GM12878 (cell line): ENCODE measurements around the gene MAPK9. TPM values are rescaled to one million over a fixed set of nuclear protein-coding genes. Genes with fewer than 3 reads are reported as not detected.

ENCODE experiments used
- ATAC-seq: fragments of 200-7000 bp; cut with Tn5 transposase; 3 replicates; pipeline ENCODE4 v1.9.1; 2020; ENCODE audit warnings: mild to moderate bottlenecking, moderate library complexity
- BruUV-seq: library from RNA; stranded (reverse); fragments of 400-500 nt; replicated peaks from 2 replicates; lab custom pipeline; 2021; lab: Mats Ljungman, UMichigan
- CTCF ChIA-PET: fragments of 300-600 bp; sonication (Branson Sonifier 250); formaldehyde crosslinking; extraction: SDS; loops from one replicate; lab custom pipeline; 2021; ENCODE audit warnings: inconsistent platforms; lab: Yijun Ruan, JAX
- POLR2A ChIA-PET: fragments of 350-600 bp; formaldehyde crosslinking; extraction: SDS; loops from one replicate; lab custom pipeline; 2021; ENCODE audit warnings: inconsistent platforms; lab: Charles Lee
- RAD21 ChIA-PET: fragments of 300-600 bp; sonication (Branson Sonifier 250); formaldehyde crosslinking; loops from one replicate; lab custom pipeline; 2023; ENCODE audit warnings: antibody characterized with exemption; ENCODE audit not compliant: unreplicated experiment; lab: Charles Lee
- SMC1A ChIA-PET: fragments of 300-600 bp; sonication (Branson Sonifier 250); formaldehyde crosslinking; loops from one replicate; lab custom pipeline; 2023; ENCODE audit not compliant: unreplicated experiment, uncharacterized antibody; lab: Charles Lee
- DNase-seq: peaks from one replicate; pipeline ENCODE4 v3.0.0-alpha.2; 2011; ENCODE audit warnings: low read depth, low spot score
- FAIRE-seq: peaks from 3 replicates; lab custom pipeline; 2011; peaks lifted over from hg19 to GRCh38; lab: Jason Lieb, UNC
- H2AFZ ChIP-seq: 2 replicates; pipeline ENCODE4 v1.6.0; 2011; ENCODE audit warnings: low read depth, low read length, control low read depth; ENCODE audit not compliant: control insufficient read depth
- H3K27ac ChIP-seq: 2 replicates; pipeline ENCODE4 v1.5.1; 2011; ENCODE audit warnings: control low read depth; ENCODE audit not compliant: control insufficient read depth, insufficient read depth
- H3K27me3 ChIP-seq, 2 experiments: replicated peaks in 1 of 2; 2 replicates each; pipeline versions ENCODE4 v1.6.0 to v1.6.1; 2011; ENCODE audit warnings: low read length in 1 of 2; ENCODE audit not compliant: control insufficient read depth in 2 of 2, insufficient read depth in 2 of 2
- H3K36me3 ChIP-seq, 2 experiments: 2 replicates each; pipeline ENCODE4 v1.5.1; 2011; ENCODE audit warnings: low read length in 1 of 2; ENCODE audit not compliant: control insufficient read depth in 2 of 2, insufficient read depth in 2 of 2
- H3K4me1 ChIP-seq: 2 replicates; pipeline ENCODE4 v1.6.1; 2011; ENCODE audit warnings: mild to moderate bottlenecking, low read length, moderate library complexity, mixed read lengths; ENCODE audit not compliant: control insufficient read depth, insufficient read depth
- H3K4me2 ChIP-seq: 2 replicates; pipeline ENCODE4 v1.6.0; 2011; ENCODE audit warnings: control low read depth; ENCODE audit not compliant: control insufficient read depth, insufficient read depth
- H3K4me3 ChIP-seq: fragments of 200-600 bp; sonication (generic); 2 replicates; pipeline ENCODE4 v1.5.1; 2016
- H3K79me2 ChIP-seq: 2 replicates; pipeline ENCODE4 v1.6.0; 2011; ENCODE audit warnings: low read length; ENCODE audit not compliant: control insufficient read depth, insufficient read depth
- H3K9ac ChIP-seq: 2 replicates; pipeline ENCODE4 v1.8.0; 2011; ENCODE audit warnings: low read length, control low read depth, mixed read lengths; ENCODE audit not compliant: control insufficient read depth, insufficient read depth
- H3K9me3 ChIP-seq: replicated peaks from 3 replicates; pipeline ENCODE4 v1.5.1; 2011; ENCODE audit warnings: mild to moderate bottlenecking, low read length; ENCODE audit not compliant: control insufficient read depth, insufficient read depth
- H4K20me1 ChIP-seq: 2 replicates; pipeline ENCODE4 v1.6.0; 2011; ENCODE audit not compliant: control insufficient read depth, insufficient read depth
- EP300 ChIP-seq, 2 experiments: fragments of 150-350 bp in 1 of 2; IDR thresholded peaks; 2 replicates each; pipeline ENCODE4 v1.6.1; 2011 to 2012; ENCODE audit warnings: low read depth in 2 of 2, low read length in 2 of 2, borderline replicate concordance in 1 of 2, improper control_type of control experiment in 1 of 2, inconsistent platforms in 1 of 2; ENCODE audit not compliant: control insufficient read depth in 1 of 2
- HDGF ChIP-seq: fragments of 450-650 bp; IDR thresholded peaks from 2 replicates; pipeline ENCODE4 v1.6.1; 2016; ENCODE audit warnings: antibody characterized with exemption
- IKZF2 ChIP-seq, 2 experiments: fragments of 450-650 bp; IDR thresholded peaks; 2 replicates each; pipeline ENCODE4 v1.6.1; 2017; ENCODE audit warnings: mild to moderate bottlenecking in 2 of 2, moderate library complexity in 2 of 2
- JUND ChIP-seq: IDR thresholded peaks from 2 replicates; pipeline ENCODE4 v1.6.1; 2012; ENCODE audit warnings: low read depth, mild to moderate bottlenecking, low read length, improper control_type of control experiment, moderate library complexity
- PAX8 ChIP-seq: fragments of 450-650 bp; IDR thresholded peaks from 2 replicates; pipeline ENCODE4 v1.6.1; 2017; ENCODE audit warnings: mild to moderate bottlenecking, moderate library complexity
- RBBP5 ChIP-seq: fragments of 200-600 bp; sonication (generic); conservative IDR thresholded peaks from 2 replicates; pipeline ENCODE4 v1.6.1; 2016
- ZNF384 ChIP-seq: IDR thresholded peaks from 2 replicates; pipeline ENCODE4 v1.6.1; 2012; ENCODE audit warnings: low read depth, mild to moderate bottlenecking, low read length, improper control_type of control experiment, borderline replicate concordance
- WGBS: methylation state at CpG from one replicate; pipeline ENCODE4 v1.1.6; 2016; ENCODE audit warnings: low lambda C conversion rate; ENCODE audit not compliant: insufficient replicate concordance, insufficient coverage; ENCODE audit errors: missing lambda C conversion rate; 5-methylcytosine and 5-hydroxymethylcytosine counted together
- in situ Hi-C: fragments of 300-500 bp; cut with MboI; formaldehyde crosslinking; loops from 9 replicates; pipeline ENCODE4 v1.14.3; 2018; ENCODE audit warnings: mixed read lengths
- intact Hi-C: fragments of 100-400 bp; cut with micrococcal nuclease; formaldehyde crosslinking; loops from one replicate; pipeline ENCODE4 v1.14.2; 2022; ENCODE audit not compliant: unreplicated experiment
- polyA plus RNA-seq, 11 experiments: library from polyadenylated mRNA; depleted of rRNA in 4 of 11; unstranded in 6 of 11; stranded (reverse) in 5 of 11; fragments of >200 nt; fragmentation: Nextera tagmentation in 4 of 11; fragmentation: Illumina TruSeq in 1 of 11; extraction: Ambion mirVana in 4 of 11; extraction: Trizol in 1 of 11; gene quantifications; 1 replicate in 1 of 11; 2 replicates in 10 of 11; pipeline versions ENCODE4 v1.2.1 to v1.2.3, GENCODE V29; 2011 to 2016; ENCODE audit warnings: inconsistent platforms in 2 of 11, missing spikeins in 2 of 11, low read depth in 1 of 11
- total RNA-seq, 4 experiments: library from RNA; depleted of rRNA in 3 of 4; stranded (reverse); fragments of >200 nt in 3 of 4; fragmentation: Illumina TruSeq in 1 of 4; extraction: Trizol in 1 of 4; gene quantifications; 2 replicates each; pipeline versions ENCODE4 v1.2.1 to v1.2.3, GENCODE V29; 2013 to 2021
- TF ChIP-seq, protein P1 (sequence below): IDR thresholded peaks from 2 replicates; pipeline ENCODE4 v1.6.1; 2011; ENCODE audit warnings: borderline replicate concordance, low read depth, mild to moderate bottlenecking, moderate library complexity, mixed read lengths, low read length; ENCODE audit not compliant: insufficient read depth; ENCODE audit errors: extremely low read length
- TF ChIP-seq, protein P2 (sequence below): fragments of 450-650 bp; IDR thresholded peaks from 2 replicates; pipeline ENCODE4 v1.6.1; 2017; ENCODE audit warnings: mild to moderate bottlenecking, moderate library complexity
- TF ChIP-seq, protein P3 (sequence below): IDR thresholded peaks from 2 replicates; pipeline ENCODE4 v1.6.1; 2012; ENCODE audit warnings: improper control_type of control experiment, low read depth, low read length; ENCODE audit not compliant: insufficient replicate concordance
- TF ChIP-seq, protein P4 (sequence below): fragments of 450-650 bp; IDR thresholded peaks from 2 replicates; pipeline ENCODE4 v1.6.1; 2017; ENCODE audit warnings: mild to moderate bottlenecking

The MAPK9 gene
- total and polyA plus RNA-seq, 10 of the 15 experiments (the other 5 are each of a cell fraction or from before 2014, with no cell fraction given), result 2.1 to 52.9 (median 21.7) TPM

DNA sequence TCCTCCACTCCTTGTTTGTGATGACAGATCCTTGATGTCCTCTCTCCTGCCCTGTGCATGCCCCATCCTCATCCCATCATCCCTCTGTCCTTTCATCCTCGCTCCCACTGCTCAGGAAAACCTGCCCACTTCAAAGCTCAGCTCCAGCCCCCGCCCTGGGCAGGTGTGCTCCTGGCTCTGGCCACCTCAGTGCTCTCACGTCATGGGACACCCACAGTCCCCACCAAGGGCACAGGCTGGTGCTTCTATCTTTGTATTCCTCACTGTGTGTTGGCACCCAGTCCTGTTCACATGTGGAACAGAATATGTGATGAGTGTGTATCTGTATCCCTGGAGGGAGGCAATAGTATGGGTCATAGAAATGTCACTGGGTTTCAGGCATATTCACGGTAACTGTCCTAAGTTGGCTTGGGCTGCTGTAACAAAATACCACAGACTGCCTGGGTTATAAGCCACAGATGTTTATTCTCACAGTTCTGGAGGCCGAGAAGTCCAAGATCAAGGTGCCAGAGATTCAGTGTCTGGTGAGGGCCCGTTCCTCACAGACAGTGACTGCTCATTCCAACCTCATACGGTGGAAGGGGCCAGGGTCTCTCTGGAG lies 47.8 kb upstream of the MAPK9 start:
- Histone ChIP-seq H2AFZ (no peak overlapping the region), H3K27ac (no peak overlapping the region), H3K4me1 (no peaks in the 10 kb centered on the region), H3K79me2 (no peaks in the 10 kb centered on the region), H3K9me3 (no peaks in the 10 kb centered on the region), H3K4me2 (no peak overlapping the region), H3K4me3 (no peak overlapping the region), H4K20me1 (no peaks in the 10 kb centered on the region), H3K27me3 (no peaks in the 10 kb centered on the region; a peak in 1 of 4 replicates), H3K9ac (no peak overlapping the region), H3K36me3 (no peaks in the 10 kb centered on the region)
- no peak for ATAC-seq
- CTCF ChIA-PET, result interaction anchor here (2.2 kb wide), 1 partner anchor 11 kb away, joined by 6 read pairs; no protein-coding TSS in a partner anchor
- POLR2A ChIA-PET, result no interaction called here
- intact Hi-C loops, result no loop called here
- 43% methylated on average over 7 of the region's 7 CpGs for WGBS
- DNase-seq, result no peak
- SMC1A ChIA-PET, result no interaction called here
- in situ Hi-C loops, result no loop called here
- BruUV-seq, result no TSS peak
- no peak for FAIRE-seq
- RAD21 ChIA-PET, result no interaction called here
- TF ChIP-seq, protein P1, sequence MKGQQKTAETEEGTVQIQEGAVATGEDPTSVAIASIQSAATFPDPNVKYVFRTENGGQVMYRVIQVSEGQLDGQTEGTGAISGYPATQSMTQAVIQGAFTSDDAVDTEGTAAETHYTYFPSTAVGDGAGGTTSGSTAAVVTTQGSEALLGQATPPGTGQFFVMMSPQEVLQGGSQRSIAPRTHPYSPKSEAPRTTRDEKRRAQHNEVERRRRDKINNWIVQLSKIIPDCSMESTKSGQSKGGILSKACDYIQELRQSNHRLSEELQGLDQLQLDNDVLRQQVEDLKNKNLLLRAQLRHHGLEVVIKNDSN, result no peak
- TF ChIP-seq, protein P2, sequence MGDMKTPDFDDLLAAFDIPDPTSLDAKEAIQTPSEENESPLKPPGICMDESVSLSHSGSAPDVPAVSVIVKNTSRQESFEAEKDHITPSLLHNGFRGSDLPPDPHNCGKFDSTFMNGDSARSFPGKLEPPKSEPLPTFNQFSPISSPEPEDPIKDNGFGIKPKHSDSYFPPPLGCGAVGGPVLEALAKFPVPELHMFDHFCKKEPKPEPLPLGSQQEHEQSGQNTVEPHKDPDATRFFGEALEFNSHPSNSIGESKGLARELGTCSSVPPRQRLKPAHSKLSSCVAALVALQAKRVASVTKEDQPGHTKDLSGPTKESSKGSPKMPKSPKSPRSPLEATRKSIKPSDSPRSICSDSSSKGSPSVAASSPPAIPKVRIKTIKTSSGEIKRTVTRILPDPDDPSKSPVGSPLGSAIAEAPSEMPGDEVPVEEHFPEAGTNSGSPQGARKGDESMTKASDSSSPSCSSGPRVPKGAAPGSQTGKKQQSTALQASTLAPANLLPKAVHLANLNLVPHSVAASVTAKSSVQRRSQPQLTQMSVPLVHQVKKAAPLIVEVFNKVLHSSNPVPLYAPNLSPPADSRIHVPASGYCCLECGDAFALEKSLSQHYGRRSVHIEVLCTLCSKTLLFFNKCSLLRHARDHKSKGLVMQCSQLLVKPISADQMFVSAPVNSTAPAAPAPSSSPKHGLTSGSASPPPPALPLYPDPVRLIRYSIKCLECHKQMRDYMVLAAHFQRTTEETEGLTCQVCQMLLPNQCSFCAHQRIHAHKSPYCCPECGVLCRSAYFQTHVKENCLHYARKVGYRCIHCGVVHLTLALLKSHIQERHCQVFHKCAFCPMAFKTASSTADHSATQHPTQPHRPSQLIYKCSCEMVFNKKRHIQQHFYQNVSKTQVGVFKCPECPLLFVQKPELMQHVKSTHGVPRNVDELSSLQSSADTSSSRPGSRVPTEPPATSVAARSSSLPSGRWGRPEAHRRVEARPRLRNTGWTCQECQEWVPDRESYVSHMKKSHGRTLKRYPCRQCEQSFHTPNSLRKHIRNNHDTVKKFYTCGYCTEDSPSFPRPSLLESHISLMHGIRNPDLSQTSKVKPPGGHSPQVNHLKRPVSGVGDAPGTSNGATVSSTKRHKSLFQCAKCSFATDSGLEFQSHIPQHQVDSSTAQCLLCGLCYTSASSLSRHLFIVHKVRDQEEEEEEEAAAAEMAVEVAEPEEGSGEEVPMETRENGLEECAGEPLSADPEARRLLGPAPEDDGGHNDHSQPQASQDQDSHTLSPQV, result no peak
- TF ChIP-seq IKZF2 (IDR thresholded peaks at IDR 0.05), result no peak
- TF ChIP-seq RBBP5, result no peak
- no peak for TF ChIP-seq ZNF384
- no peak for TF ChIP-seq PAX8
- TF ChIP-seq, protein P3, sequence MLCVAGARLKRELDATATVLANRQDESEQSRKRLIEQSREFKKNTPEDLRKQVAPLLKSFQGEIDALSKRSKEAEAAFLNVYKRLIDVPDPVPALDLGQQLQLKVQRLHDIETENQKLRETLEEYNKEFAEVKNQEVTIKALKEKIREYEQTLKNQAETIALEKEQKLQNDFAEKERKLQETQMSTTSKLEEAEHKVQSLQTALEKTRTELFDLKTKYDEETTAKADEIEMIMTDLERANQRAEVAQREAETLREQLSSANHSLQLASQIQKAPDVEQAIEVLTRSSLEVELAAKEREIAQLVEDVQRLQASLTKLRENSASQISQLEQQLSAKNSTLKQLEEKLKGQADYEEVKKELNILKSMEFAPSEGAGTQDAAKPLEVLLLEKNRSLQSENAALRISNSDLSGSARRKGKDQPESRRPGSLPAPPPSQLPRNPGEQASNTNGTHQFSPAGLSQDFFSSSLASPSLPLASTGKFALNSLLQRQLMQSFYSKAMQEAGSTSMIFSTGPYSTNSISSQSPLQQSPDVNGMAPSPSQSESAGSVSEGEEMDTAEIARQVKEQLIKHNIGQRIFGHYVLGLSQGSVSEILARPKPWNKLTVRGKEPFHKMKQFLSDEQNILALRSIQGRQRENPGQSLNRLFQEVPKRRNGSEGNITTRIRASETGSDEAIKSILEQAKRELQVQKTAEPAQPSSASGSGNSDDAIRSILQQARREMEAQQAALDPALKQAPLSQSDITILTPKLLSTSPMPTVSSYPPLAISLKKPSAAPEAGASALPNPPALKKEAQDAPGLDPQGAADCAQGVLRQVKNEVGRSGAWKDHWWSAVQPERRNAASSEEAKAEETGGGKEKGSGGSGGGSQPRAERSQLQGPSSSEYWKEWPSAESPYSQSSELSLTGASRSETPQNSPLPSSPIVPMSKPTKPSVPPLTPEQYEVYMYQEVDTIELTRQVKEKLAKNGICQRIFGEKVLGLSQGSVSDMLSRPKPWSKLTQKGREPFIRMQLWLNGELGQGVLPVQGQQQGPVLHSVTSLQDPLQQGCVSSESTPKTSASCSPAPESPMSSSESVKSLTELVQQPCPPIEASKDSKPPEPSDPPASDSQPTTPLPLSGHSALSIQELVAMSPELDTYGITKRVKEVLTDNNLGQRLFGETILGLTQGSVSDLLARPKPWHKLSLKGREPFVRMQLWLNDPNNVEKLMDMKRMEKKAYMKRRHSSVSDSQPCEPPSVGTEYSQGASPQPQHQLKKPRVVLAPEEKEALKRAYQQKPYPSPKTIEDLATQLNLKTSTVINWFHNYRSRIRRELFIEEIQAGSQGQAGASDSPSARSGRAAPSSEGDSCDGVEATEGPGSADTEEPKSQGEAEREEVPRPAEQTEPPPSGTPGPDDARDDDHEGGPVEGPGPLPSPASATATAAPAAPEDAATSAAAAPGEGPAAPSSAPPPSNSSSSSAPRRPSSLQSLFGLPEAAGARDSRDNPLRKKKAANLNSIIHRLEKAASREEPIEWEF, result no peak
- TF ChIP-seq, protein P4, sequence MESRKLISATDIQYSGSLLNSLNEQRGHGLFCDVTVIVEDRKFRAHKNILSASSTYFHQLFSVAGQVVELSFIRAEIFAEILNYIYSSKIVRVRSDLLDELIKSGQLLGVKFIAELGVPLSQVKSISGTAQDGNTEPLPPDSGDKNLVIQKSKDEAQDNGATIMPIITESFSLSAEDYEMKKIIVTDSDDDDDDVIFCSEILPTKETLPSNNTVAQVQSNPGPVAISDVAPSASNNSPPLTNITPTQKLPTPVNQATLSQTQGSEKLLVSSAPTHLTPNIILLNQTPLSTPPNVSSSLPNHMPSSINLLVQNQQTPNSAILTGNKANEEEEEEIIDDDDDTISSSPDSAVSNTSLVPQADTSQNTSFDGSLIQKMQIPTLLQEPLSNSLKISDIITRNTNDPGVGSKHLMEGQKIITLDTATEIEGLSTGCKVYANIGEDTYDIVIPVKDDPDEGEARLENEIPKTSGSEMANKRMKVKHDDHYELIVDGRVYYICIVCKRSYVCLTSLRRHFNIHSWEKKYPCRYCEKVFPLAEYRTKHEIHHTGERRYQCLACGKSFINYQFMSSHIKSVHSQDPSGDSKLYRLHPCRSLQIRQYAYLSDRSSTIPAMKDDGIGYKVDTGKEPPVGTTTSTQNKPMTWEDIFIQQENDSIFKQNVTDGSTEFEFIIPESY, result no peak
- TF ChIP-seq JUND, result no peak
- TF ChIP-seq HDGF, result no peak
- no peak for TF ChIP-seq EP300 (IDR thresholded peaks at IDR 0.05; ENCODE audit: borderline replicate concordance in 1 of 2, control insufficient read depth in 1 of 2, low read depth in 2 of 2, low read length in 2 of 2)
